ENCODE results near the gene VPS11.

VPS11 gene

DNA sequence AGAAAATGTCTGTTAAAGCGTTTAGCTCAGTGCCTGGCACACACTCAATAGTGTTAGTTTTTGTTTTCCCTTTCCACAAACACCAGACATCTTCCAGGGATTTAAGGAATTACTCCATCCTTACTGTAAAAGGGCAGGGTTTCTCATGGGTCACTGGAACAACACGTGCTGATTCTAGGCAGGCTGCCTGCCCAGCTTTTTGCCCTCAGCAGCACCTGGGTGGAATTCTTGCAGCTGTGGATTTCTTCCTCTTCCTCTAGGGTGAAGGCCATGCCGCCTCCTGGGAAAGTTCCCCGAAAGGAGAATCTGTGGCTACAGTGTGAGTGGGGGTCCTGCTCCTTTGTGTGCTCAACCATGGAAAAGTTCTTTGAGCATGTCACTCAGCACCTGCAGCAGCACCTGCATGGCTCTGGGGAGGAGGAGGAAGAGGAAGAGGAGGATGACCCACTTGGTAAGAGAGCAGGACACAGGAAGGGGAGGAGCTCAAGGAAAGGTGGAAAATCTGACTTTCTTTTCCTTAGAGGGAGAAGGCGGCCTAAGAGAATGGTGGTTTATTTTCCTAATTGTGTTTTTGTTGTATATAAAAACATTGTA lies 59.2 kb downstream of the VPS11 start:
- FAIRE-seq: no peak

DNA sequence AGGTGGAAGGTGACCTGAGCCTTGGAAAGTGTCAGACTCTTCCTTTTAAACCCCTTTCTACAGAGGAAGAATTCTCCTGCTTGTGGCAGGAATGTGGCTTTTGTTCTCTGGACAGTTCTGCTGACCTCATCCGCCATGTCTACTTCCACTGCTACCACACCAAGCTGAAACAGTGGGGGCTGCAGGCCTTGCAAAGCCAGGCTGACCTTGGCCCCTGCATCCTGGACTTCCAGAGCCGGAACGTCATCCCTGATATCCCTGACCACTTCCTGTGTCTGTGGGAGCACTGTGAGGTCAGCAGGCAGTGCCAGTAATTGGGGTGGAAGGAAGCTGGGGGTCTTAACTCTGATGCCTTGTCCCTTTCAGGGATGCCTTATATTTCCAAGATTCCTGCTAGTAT lies 63.0 kb downstream of the VPS11 start:
- FAIRE-seq: no peak

Measured in colon (tissue), 2 donors.